ENCODE data around the gene SCARF1.
"Not testable (repeated sequence)": the region's sequence is repeated elsewhere in the genome, so short reads cannot be mapped to it uniquely, and the experiment has no call there.

Gene SCARF1, protein sequence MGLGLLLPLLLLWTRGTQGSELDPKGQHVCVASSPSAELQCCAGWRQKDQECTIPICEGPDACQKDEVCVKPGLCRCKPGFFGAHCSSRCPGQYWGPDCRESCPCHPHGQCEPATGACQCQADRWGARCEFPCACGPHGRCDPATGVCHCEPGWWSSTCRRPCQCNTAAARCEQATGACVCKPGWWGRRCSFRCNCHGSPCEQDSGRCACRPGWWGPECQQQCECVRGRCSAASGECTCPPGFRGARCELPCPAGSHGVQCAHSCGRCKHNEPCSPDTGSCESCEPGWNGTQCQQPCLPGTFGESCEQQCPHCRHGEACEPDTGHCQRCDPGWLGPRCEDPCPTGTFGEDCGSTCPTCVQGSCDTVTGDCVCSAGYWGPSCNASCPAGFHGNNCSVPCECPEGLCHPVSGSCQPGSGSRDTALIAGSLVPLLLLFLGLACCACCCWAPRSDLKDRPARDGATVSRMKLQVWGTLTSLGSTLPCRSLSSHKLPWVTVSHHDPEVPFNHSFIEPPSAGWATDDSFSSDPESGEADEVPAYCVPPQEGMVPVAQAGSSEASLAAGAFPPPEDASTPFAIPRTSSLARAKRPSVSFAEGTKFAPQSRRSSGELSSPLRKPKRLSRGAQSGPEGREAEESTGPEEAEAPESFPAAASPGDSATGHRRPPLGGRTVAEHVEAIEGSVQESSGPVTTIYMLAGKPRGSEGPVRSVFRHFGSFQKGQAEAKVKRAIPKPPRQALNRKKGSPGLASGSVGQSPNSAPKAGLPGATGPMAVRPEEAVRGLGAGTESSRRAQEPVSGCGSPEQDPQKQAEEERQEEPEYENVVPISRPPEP

GRCh38 chr17:1645207-1646171 lies at the start of gene SCARF1:
Gene SCARF1 (minus strand): TSS chr17:1645732. CDS start chr17:1645697, 35 bp downstream.
- no peak for DNase-seq

- DNase-seq = no peak
Measured at GRCh38 chr17:1693339-1693738, 47.8 kb upstream of the SCARF1 start.

DNA sequence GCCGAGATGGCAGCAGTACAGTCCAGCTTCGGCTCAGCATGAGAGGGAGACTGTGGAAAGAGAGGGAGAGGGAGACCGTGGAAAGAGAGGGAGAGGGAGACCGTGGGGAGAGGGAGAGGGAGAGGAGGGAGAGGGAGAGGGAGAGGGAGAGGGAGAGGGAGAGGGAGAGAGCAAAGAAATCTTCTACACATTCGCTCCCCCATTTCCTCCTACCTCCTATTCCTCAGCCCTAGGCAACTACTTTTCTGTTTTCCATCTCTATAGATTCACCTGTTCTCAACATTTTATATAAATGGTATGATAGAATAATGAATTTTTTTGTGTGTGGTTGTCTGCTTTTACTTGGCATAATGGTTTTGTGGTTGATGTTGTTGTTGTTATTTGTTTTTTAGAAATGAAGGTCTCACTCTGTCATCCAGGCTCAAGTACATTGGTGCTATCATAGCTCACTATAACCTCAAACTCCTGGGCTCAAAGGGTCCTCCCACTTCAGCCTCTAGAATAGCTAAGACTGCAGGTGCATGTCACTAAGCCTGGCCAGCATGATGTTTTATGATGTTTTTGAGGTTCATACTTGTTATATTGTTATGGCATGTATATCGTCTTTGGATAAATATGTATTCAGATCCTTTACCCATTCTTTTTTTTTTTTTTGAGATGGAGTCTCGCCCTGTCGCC lies 45.2 kb upstream of the SCARF1 start:
- no peak for DNase-seq

- not testable (repeated sequence) for DNase-seq
Measured at GRCh38 chr17:1688405-1688804, 42.9 kb upstream of the SCARF1 start.

GRCh38 chr17:1686086-1686485 lies 40.6 kb upstream of the SCARF1 start:
- DNase-seq = no peak

DNA sequence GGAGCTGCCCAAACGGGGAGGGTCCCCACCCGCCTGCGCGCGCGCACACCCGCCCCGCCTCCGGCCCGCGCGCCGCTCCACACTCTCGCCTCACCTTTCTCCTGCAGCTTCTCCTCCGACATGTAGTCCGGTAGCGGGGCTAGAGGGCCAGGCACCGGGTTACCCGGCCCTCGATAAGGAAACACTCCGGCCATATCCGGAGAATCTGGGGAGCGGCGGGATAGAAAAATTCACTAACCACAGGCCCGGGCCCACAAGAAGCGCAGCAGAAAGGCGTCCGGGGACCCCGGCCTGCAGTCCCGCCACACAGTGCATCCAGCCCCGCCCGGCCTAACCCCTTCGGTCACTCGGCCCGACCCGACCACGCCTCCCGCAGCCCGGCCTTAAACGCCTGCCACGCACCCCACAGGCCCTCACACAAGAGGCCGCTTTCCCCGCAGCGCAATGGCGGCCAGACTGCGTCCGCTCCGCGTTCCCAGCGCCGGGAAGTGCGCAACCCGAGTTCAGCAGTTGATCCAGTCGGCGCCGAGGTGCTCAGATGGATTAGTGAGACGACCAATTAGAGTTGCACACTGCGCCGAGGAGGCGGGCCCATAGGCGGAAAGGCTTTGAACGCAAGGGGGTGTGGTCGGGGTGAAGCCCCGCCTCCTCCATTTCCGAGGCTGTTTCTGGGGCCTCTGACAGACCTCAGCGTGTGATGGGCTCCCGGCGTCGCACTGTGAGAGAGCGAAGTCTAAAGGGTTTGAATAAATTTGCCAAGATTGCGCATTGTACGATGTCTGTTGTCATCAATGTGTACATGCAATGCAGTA lies 39.1 kb upstream of the SCARF1 start, which contains the start of gene PRPF8:
TSS of gene PRPF8 (minus strand) at position 490 of the 812 bp plus-strand sequence. CDS start at position 194, 296 bp downstream.
- peak; percentile 98 to 99 for DNase-seq

GRCh38 chr17:1683459-1683858 lies 37.9 kb upstream of the SCARF1 start:
- no peak for DNase-seq

- DNase-seq = no peak
Measured at GRCh38 chr17:1676401-1676800, 30.9 kb upstream of the SCARF1 start.

GRCh38 chr17:1673041-1673785 lies 27.7 kb upstream of the SCARF1 start:
- no peak for DNase-seq

- not testable (repeated sequence) for DNase-seq
Measured at GRCh38 chr17:1663934-1664333, 18.4 kb upstream of the SCARF1 start.

DNA sequence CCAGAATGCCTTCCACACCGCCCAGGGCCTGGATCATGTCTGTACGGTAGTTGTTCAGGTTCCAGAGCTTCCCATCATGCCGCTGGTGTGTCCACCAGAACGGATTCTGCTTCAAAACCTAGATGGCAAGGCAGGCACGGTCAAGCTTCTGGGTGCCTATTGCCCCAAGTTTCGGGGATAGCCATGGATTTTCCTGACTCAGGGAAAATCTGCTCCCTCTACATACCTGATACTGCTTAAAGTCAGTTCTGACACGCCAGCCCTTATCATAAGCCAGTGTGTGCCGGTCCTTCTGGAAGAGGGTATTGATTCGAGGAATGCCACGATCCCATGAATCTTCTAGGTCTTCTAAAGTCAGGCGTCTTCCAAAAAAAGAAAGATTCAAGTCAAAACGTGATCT lies 15.5 kb upstream of the SCARF1 start:
- no peak for DNase-seq

GRCh38 chr17:1658100-1658499 lies 12.6 kb upstream of the SCARF1 start:
- no peak for DNase-seq

DNA sequence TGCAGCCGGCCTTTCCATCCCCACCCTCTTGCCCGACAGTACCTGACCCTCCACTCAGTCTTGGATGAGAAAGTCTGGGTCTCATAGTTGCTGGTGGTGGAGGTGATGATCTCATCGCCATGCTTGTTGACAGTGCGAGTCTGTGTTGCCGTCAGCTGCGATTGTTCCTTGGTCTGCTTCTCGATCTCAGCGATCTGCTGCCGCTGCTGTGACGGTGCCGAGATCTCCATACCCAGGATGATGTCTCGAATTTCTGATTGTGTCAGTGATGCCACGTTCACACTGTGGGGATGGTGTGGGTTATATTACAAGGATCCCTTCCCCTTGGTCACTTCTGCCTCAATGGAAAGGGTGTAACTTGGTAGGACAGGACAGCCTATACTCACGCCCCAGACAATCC lies 8.2 kb upstream of the SCARF1 start:
- no peak for DNase-seq

GRCh38 chr17:1652794-1653193 lies 7.3 kb upstream of the SCARF1 start:
- DNase-seq = not testable (repeated sequence)

DNA sequence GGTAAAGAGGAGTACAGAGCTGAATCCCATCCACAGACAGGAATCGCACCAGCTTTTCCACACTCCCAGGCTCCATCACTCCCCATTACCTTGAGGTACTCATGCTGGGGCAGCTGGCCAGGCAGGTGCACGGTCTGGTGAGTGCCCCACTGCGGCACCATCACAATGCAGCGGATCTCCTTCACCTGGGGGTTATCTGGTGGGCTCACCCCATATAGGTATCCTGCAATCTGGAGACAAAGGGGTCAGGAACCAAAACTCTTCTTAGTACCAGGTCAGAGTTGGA lies 6.0 kb upstream of the SCARF1 start:
- no peak for DNase-seq

GRCh38 chr17:1650731-1651558 lies 5.4 kb upstream of the SCARF1 start:
- DNase-seq = no peak

DNA sequence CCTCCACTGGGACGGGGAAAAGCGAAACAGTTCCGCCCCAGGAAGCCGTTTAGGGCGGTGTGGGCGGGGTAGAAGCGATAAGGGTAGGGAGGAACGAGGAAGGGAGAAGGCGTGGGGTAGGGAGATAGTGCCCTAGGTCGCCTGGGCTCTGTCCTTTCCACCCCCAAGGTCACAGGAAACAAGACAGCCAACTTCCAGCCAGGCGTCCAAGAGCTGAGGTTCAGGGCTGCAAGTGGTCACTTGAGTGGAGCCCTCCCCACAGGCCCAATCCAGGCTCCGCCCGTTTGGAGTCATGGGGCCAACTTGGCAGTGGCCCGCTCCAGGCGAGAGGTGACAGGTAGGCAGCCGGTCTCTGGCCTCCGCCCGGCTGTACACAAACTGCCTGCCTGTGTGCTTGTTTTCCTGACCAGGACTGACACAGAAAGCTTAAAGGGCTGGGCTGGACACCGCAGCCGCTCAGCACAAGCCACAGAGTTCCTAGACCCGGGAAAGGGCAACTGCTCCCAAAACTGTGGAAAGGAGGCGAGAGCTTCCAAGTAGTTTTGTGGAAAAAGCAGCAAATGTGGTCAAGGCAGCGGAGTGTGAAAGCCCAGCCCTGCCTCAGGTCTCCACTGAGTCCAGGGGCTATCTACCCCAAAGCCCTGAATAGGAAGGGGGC lies 4.4 kb upstream of the SCARF1 start, which contains the start of gene RILP:
TSS of gene RILP (minus strand) at position 23 of the 658 bp plus-strand sequence. CDS start 62 bp downstream, outside the sequence.
- peak in 1 of 2 experiments; percentile 57 for DNase-seq

GRCh38 chr17:1648963-1649843 lies 3.7 kb upstream of the SCARF1 start:
- peak; percentile 90 to 95 for DNase-seq
